GM19438 (cell line): ENCODE results near the gene ZNF541.

Experiments
- ATAC-seq: cut with Tn5 transposase; IDR thresholded peaks from one replicate; pipeline ENCODE4 v1.9.1; 2021; ENCODE audit warnings: low read depth; ENCODE audit not compliant: unreplicated experiment

ZNF541 gene

DNA sequence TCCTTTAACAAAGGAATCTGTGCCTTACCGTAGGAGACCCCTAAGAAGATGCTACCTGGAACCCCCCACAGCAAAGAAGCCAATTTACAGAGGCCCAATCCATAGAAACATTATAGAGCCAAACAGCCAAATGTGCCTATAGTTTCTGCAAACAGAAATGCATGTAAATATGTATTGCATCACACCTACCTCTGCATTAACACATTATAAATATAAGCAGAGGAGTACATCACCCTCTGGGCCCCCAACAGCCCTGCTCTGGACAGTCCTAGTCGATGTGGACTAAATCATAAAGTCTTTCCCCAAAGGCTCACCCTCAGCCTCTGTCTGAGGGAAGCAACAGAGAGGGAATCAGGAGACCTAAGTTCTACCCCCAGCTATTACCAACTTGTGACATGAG is 25.7 kb downstream of the ZNF541 start:
- ATAC-seq, result no peak

DNA sequence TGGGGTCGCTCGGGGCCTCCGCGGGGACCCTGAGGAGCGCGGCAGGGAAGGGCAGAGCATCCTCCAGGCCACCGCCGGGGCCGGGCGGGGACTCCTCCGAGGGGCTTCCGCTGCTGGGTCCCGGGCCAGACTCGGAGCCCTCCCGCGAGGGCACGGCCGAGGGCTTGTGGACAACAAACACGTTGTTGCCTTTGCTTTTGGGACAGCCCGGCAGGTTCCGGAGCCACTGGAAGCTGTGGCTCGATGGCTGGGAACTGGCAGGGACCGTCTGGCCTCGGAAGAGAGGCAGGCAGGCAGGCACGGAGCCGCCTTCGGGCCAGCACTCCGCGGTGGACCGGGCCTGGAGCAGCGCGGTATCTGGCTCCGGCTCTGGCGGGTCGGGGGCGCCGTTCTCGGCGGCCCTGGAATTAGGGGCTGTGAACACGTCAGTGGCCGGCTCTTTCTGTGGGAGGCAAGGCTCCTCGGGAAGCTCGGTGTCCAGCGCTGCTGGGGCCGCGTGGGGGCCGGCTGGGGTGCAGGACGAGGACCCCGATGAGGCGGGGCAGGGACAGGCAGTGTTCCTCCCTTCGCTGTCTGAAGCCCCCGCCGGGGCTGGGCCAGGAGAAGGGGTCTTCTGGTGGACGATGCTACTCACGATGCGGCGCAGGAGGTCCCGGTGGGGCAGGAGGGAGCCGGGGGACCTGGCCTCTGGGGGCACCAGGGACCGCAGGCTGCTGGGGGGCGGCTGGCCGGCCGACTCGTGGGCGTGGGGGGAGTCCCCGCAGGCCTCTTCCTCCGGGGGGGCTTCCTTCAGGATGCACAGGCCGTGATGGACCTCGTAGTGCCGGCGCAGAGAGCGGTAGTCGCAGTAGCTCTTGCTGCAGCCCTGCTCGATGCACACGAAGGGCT is 27.6 kb downstream of the ZNF541 start:
- no peak for ATAC-seq

DNA sequence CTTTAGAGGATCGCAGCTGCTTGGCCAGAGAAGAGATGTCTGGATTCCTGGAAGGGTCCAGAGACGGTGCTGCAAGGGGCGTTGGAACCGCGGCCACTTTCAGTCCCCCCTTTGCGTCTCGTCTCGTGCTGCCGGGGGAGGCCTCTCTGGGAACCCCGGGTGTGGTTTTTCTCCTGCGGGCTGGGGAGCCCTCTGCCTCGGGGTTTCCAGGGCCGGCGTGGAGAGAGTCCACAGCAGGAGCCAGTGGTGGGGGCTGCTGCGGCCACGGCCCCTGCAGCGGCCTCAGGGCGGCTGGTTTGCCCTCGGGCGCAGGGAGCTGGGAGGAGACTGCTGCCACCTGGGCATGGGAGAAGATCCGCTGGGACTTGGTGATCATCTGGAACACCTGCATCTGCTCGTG is 28.5 kb downstream of the ZNF541 start:
- no peak for ATAC-seq

DNA sequence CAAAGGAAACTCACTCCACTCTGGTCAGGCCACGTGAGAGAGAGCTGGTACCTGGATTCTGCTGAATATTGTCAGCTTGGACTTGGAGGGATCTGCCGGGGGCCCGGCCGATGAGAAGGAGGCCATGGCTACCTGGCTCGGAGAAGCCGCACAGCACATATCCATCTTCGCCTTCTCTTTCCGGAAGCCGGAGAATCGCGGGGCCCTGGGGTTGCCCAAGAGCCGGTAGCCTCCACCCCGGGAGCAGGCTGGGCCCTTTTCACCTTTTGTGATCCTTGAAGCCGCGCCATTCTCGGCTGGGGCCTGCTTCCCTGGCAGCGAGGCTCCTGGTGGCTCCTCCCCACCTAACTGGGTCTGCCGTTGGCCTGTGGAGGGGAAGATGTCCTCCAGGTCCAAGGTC is 28.9 kb downstream of the ZNF541 start:
- no peak for ATAC-seq

DNA sequence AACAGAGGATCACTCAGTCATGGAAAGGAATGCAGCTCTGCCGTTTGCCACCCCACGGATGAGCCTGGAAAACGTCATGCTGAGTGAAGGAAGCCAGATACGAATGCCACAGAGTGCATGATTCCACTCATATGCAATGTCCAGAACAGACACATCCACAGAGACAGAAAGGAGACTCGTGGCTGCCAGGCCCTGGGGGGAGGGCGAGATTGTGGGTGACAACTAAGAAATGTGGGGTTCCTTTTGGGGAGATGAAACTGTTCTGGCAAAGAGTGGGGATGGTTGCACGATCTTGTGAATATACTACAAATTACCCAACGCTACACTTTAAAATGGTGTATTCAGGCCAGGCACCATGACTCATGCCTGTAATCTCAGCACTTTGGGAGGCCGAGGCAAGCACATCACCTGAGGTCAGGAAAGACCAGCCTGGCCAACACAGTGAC is 30.9 kb downstream of the ZNF541 start:
- ATAC-seq, result no peak

DNA sequence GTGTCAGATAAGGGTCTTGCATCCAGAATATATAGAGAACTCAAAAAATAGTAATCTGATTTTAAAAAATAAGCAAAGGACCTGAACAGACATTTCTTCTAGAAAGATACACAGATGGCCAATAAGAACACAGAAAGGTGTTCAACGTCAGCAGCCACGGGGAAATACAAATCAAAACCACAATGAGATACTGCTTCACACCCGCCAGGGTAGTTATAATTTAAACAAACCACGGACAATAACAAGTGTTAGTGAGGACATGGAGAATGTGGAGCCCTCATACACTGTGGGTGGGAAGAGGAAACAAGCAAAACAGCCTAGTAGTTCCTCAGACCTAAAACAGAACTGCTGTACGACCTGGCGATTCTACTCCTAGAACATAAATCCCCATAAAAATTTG is 31.4 kb downstream of the ZNF541 start:
- no peak for ATAC-seq

DNA sequence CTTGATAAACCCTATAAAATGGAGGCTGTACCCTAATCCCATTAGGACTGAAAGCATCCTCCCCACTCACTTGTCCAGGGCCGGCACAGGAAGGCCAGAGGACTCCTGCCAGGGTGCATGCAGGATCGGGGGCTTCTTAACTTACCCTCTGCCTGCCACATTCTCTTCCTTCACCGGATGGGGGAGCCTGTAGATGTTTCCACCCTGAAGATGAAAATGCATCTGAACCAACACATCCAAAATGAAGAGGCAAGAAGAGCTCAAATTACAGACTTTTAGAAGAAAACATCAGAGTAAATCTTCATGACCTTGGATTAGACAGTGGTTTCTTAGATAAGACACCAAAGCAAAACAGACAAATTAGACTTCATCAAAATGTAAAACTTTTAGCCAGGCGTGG is 32.2 kb downstream of the ZNF541 start:
- ATAC-seq, result no peak

DNA sequence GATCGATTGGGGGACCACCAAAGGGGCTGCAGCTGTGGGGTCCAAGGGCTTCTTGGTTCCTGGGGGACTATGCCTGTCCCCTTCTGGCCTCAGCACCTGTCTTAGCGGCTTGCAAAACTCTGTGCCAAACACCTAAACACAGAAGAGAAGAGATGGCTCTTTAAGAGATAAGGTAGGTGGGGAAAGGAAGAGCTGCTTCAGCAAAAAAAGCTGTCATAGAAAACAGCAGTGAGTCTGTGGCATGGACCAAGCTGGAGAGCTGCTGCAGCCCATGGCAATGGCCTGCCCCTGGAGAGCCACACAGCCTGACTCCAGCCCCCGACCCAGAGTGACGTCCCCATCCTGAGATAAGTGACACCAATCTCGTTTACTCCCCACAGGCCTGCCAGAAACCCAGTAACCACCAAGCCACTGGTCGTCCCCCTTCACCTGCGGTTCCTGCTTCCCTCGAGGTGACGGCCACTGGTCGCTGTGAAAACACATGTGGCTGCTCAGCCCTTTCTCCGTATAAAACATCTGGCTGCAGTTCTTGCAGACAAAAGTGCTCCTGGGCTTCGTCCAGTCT is 33.1 kb downstream of the ZNF541 start:
- ATAC-seq, result no peak

DNA sequence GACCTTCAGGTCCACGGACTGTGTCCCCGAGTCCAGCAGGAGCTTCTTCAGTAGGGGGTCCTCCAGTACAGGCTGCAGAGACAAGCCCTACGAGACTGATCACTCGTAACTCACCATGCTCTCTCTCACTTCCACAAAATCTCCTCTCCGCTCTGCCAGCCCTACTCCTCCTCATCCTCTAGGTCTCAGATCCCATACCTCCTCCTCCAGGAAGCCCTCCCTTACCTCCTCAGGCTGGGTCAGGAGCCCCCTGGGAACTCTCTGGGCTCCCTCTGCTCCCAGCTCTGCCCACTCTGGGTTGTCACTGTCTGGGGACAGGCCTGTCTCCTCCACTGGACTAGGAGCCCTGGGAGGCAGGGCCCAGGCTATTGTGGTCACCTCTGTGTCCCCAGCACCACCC is 34.1 kb downstream of the ZNF541 start:
- ATAC-seq, result no peak

DNA sequence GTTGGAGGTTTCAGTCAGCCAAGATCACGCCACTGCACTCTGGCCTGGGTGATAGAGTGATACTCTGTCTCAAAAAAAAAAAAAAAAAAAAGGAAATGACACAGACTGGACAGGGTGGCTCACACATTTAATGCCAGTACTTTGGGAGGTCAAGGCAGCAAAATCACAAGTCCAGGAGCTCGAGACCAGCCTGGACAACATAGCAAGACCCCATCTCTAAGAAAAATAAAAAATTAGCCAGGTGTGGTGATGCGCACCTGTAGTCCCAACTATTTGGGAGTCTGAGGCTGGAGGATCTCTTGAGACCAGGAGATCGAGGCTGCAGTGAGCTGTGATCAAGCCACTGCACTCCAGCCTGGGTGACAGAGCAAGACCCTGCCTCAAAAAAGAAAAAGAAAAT is 35.5 kb downstream of the ZNF541 start:
- ATAC-seq, result no peak

DNA sequence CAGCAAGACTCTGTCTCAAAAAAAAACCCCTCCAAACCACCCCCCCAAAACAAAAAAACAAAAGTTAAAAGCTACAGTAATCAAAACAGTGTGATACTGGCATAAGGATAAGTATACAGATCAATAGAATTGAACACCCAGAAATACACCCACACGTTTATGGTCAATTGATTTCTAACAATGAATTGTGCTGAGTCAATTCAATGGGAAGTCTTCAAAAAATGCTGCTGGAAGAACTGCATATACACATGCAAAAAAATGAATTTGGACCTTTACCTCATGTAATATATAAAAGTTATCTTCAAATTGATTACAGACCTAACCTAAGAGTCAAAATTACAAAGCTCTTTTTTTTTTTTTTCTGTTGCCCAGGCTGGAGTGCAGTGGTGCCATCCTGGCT is 38.3 kb downstream of the ZNF541 start:
- no peak for ATAC-seq

DNA sequence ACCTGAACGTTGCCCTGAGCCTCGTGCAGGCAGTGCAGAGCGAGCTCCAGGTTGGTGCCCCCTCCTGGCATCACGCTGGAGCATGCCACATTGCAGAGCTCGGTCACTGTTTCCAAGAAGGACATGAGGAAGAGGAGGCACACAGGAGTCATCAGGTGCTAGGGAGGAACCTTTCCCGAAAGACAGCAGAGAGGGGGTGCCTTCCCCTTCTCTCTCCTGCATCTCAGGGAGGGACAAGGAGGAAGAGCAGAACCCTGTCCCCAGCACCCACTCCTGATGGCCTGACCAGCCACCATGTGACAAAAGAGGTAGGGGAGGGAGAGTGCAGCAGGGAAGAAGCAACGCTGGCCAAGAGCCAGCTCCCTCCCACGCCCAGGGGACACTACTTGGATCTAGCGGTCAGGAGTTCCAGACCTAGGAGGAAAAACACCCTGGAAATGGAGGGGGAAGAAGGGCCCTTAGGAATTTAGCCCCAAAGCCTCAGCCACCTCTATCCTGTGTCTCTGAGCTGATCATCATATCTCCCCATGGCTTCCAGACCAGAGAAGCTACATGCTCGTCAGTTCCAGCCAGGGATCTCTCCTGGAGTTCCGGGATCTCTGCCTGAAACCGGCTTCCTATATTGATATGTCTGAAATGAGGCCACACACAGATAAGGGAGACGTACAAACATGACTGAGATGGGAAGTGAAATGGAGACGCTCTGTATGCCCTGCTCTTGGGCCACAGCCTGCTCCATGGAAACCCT is 41.1 kb downstream of the ZNF541 start:
- ATAC-seq, result no peak

DNA sequence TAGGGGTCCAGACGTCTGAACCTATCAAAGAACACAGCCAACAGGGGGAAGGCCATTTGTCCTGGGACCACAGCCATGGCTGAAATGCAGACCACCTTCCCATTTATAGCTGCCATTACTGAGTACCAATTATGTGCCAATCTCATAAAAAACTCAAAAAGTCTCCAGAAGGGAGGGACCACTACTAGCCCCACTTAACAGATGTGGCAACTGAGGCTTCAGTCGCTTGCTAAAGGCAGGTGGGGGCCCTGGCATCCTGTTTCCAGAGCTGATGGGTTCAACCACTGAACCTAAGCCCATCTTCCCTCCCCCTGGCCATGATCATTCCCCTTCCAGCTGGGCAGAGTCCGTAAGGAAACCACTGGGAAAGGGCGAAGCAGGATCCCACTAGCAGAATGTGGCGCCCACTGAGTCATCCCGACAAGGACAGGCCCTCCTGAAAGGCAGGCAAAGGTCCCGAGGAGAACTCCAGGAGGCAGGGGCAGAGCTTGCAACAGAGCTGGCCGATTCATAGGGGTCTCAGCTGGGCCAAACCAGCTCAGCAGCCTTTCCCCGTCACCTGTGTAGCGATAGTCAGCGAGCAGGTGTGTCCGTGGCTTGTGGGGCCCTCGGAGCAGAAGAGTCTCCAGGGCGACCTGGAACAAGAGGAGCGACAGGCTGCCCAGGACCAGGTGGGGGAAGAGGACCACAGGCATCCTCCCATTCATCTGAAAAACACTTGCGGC is 43.8 kb downstream of the ZNF541 start:
- ATAC-seq, result no peak

DNA sequence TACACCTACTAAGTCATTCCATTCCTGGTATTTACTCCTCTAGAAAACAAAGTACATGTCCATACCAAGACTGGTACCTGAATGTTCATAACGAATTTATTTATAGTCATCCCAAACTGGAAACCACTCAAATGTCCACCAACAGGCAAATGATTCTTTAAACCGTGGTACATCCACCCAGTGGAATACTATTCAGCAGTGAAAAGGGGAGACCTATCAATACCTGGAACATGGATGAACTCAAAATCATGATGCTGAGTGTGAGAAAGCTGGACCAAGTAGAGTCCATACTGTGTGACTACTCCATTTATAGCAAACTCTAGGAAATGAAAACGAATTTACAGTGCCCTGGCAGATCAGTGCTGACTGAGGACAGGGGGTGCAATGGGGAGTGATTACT is 46.1 kb downstream of the ZNF541 start:
- ATAC-seq, result no peak

DNA sequence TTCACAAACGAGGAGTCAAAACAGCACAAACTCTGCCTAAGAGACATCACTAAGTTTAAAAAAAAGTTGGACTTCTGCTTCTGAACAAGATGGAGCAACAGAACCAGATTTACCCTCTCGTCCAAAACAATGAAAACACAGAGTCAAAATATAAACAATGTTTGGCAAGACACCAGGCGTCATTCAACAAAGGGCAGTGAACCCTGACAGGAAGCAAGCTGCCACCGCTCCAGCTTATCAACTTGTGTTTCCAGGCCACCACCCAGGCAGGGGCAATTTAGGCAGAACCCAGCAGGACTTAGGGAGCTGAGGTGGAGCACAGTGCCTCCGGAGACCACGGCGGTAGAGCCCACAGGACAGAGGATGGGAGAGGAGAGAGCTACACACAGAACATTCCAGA is 49.5 kb downstream of the ZNF541 start:
- no peak for ATAC-seq
